Measurements from ENCODE around the gene ZNF581.

DNA sequence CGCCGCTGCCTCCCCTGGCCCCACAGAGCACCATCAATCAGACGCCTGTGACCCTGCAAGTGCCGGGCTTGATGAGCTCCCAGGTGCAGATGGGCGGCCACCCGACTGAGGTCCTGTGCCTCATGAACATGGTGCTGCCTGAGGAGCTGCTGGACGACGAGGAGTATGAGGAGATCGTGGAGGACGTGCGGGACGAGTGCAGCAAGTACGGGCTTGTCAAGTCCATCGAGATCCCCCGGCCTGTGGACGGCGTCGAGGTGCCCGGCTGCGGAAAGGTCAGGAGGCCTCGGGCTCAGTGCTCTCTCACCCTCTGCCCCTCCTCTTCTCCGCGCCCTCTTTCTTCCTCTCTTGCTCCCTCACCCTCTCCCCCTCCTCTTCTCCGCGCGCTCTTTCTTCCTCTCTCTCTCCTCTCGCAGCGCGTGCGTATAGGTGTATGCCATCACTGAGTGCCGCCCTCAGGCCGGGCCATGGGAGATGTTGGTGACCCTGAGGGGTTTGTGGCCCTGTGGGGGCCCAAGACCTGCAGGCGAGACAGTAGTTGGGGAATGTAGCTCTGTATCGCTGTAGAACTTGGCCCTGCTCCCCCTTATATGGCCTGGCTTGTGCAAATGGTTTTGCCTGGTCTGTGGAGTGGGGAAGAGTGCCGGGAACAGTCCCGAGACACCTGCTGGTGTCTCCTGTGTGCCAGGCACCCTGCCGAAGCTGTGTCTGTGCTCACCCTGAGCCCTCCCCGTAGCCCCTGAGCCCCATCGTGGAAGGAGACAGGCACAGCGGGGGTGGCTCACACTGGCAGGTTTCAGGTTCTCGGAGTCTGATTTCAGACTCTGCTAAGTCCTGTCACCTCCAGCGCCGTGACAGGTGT lies 26.2 kb downstream of the ZNF581 start:
- TF ChIP-seq, protein P1, sequence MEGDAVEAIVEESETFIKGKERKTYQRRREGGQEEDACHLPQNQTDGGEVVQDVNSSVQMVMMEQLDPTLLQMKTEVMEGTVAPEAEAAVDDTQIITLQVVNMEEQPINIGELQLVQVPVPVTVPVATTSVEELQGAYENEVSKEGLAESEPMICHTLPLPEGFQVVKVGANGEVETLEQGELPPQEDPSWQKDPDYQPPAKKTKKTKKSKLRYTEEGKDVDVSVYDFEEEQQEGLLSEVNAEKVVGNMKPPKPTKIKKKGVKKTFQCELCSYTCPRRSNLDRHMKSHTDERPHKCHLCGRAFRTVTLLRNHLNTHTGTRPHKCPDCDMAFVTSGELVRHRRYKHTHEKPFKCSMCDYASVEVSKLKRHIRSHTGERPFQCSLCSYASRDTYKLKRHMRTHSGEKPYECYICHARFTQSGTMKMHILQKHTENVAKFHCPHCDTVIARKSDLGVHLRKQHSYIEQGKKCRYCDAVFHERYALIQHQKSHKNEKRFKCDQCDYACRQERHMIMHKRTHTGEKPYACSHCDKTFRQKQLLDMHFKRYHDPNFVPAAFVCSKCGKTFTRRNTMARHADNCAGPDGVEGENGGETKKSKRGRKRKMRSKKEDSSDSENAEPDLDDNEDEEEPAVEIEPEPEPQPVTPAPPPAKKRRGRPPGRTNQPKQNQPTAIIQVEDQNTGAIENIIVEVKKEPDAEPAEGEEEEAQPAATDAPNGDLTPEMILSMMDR (IDR thresholded peaks at IDR 0.05; ENCODE audit: insufficient read depth, low read length), result no peak
- TF ChIP-seq POLR2AphosphoS5 (IDR thresholded peaks at IDR 0.05; ENCODE audit: low read depth), result no peak
- no peak for TF ChIP-seq SPI1 (IDR thresholded peaks at IDR 0.05; ENCODE audit: borderline replicate concordance, low read depth)
- TF ChIP-seq GABPA (IDR thresholded peaks at IDR 0.05; ENCODE audit: low read depth), result no peak
